ENCODE results near the gene APBB2.
"Not testable (repeated sequence)": the region's sequence is repeated elsewhere in the genome, so short reads cannot be mapped to it uniquely, and the experiment has no call there.

APBB2 gene

GRCh38 chr4:40822420-40823166 lies 391.7 kb downstream of the APBB2 start:
- no peaks in the 10 kb centered on the region for H3K9me3 ChIP-seq
- H3K4me3 ChIP-seq (ENCODE audit: low read depth in 1 of 2, low read length in 1 of 2): no peak overlapping the region
- no peaks in the 10 kb centered on the region for H3K36me3 ChIP-seq
- no peak for TF ChIP-seq CTCF (IDR thresholded peaks at IDR 0.05)
- no peak overlapping the region for H3K27ac ChIP-seq
- H3K4me1 ChIP-seq (ENCODE audit: control insufficient read depth in 1 of 2, insufficient read depth in 1 of 2, low read depth in 1 of 2, low read length in 1 of 2): no peaks in the 10 kb centered on the region
- H3K27me3 ChIP-seq: no peaks in the 10 kb centered on the region

- Histone ChIP-seq H3K4me3 (ENCODE audit: low read depth in 1 of 2, low read length in 1 of 2) (no peak overlapping the region), H3K36me3 (no peaks in the 10 kb centered on the region), H3K27ac (no peak overlapping the region), H3K27me3 (no peaks in the 10 kb centered on the region), H3K4me1 (ENCODE audit: control insufficient read depth in 1 of 2, insufficient read depth in 1 of 2, low read depth in 1 of 2, low read length in 1 of 2) (peaks cover 0 to 4% of the 10 kb centered on the region in 2 experiments), H3K9me3 (no peaks in the 10 kb centered on the region)
- no peak for TF ChIP-seq CTCF (IDR thresholded peaks at IDR 0.05)
These were observed 394.2 kb downstream of the APBB2 start for GRCh38 chr4:40820101-40820500.

GRCh38 chr4:40817157-40817556 lies 397.2 kb downstream of the APBB2 start:
- not testable (repeated sequence) for H3K27me3 ChIP-seq; H3K27ac ChIP-seq; H3K9me3 ChIP-seq; H3K4me3 ChIP-seq (ENCODE audit: low read depth in 1 of 2, low read length in 1 of 2); H3K36me3 ChIP-seq
- H3K4me1 ChIP-seq (ENCODE audit: control insufficient read depth in 1 of 2, insufficient read depth in 1 of 2, low read depth in 1 of 2, low read length in 1 of 2): peaks cover 15 to 21% of the 10 kb centered on the region in 2 experiments

GRCh38 chr4:40812856-40813255 lies 401.5 kb downstream of the APBB2 start:
- H3K9me3 ChIP-seq: no peaks in the 10 kb centered on the region
- no peak overlapping the region for H3K4me3 ChIP-seq (ENCODE audit: low read depth in 1 of 2, low read length in 1 of 2)
- no peaks in the 10 kb centered on the region for H3K36me3 ChIP-seq
- H3K4me1 ChIP-seq (ENCODE audit: control insufficient read depth in 1 of 2, insufficient read depth in 1 of 2, low read depth in 1 of 2, low read length in 1 of 2): peaks cover 58 to 63% of the 10 kb centered on the region in 2 experiments
- peak overlapping the region; percentile 87 for H3K27ac ChIP-seq
- H3K27me3 ChIP-seq: no peaks in the 10 kb centered on the region
- TF ChIP-seq CTCF (IDR thresholded peaks at IDR 0.05): no peak

- H3K9me3 ChIP-seq: no peaks in the 10 kb centered on the region
- H3K4me1 ChIP-seq (ENCODE audit: control insufficient read depth in 1 of 2, insufficient read depth in 1 of 2, low read depth in 1 of 2, low read length in 1 of 2): peaks cover 63 to 68% of the 10 kb centered on the region in 2 experiments
- H3K27me3 ChIP-seq: no peaks in the 10 kb centered on the region
- no peak for TF ChIP-seq CTCF (IDR thresholded peaks at IDR 0.05)
- peak overlapping the region; percentile 87 for H3K27ac ChIP-seq
- peak overlapping the region; percentile 16 to 44 for H3K4me3 ChIP-seq (ENCODE audit: low read depth in 1 of 2, low read length in 1 of 2)
- no peaks in the 10 kb centered on the region for H3K36me3 ChIP-seq
These were observed 402.0 kb downstream of the APBB2 start for GRCh38 chr4:40812386-40812785.

GRCh38 chr4:40811956-40812355 lies 402.4 kb downstream of the APBB2 start:
- Histone ChIP-seq H3K9me3 (no peaks in the 10 kb centered on the region), H3K36me3 (no peaks in the 10 kb centered on the region), H3K27ac (peak overlapping the region; percentile 87), H3K4me1 (ENCODE audit: control insufficient read depth in 1 of 2, insufficient read depth in 1 of 2, low read depth in 1 of 2, low read length in 1 of 2) (peaks cover 67 to 72% of the 10 kb centered on the region in 2 experiments), H3K27me3 (no peaks in the 10 kb centered on the region), H3K4me3 (ENCODE audit: low read depth in 1 of 2, low read length in 1 of 2) (peak overlapping the region; percentile 16 to 44)
- no peak for TF ChIP-seq CTCF (IDR thresholded peaks at IDR 0.05)

All from neutrophil (primary cell).